HepG2 (cell line): ENCODE measurements around the gene EIF4EBP3. TPM values are rescaled to one million over a fixed set of nuclear protein-coding genes. Genes with fewer than 3 reads are reported as not detected.
A peak's percentile ranks its signal among the peaks of the same experiment; 100 is the strongest.

Experiments
- ATAD3A ChIP-seq: sonication (generic); formaldehyde crosslinking; IDR thresholded peaks from 2 replicates; pipeline ENCODE4 v1.4.0; 2020; ENCODE audit warnings: missing genetic modification reagents
- ATF7 ChIP-seq, 2 experiments: fragments of 450-650 bp in 1 of 2; sonication (generic) in 1 of 2; formaldehyde crosslinking in 1 of 2; IDR thresholded peaks; 2 replicates each; pipeline versions ENCODE4 v1.4.0 to v1.6.1; 2016 to 2020; ENCODE audit warnings: antibody characterized with exemption in 1 of 2, mild to moderate bottlenecking in 1 of 2, missing genetic modification reagents in 1 of 2
- CSRNP2 ChIP-seq: sonication (generic); formaldehyde crosslinking; conservative IDR thresholded peaks from 2 replicates; pipeline ENCODE4 v1.8.0; 2022; ENCODE audit warnings: low read depth, missing genetic modification reagents
- EED ChIP-seq: sonication (generic); formaldehyde crosslinking; IDR thresholded peaks from 2 replicates; pipeline ENCODE4 v1.5.0; 2020; ENCODE audit warnings: mild to moderate bottlenecking, missing genetic modification reagents
- ETS1 ChIP-seq: sonication (generic); formaldehyde crosslinking; IDR thresholded peaks from 2 replicates; pipeline ENCODE4 v1.4.0; 2020; ENCODE audit warnings: missing genetic modification reagents
- ETV6 ChIP-seq: sonication (generic); formaldehyde crosslinking; conservative IDR thresholded peaks from 2 replicates; pipeline ENCODE4 v1.4.0; 2020; ENCODE audit warnings: missing genetic modification reagents
- EZH2 ChIP-seq: conservative IDR thresholded peaks from 2 replicates; pipeline ENCODE4 v1.6.1; 2012; ENCODE audit warnings: mild to moderate bottlenecking, low read depth, low read length, moderate library complexity
- HNRNPUL1 ChIP-seq: fragments of 200-400 bp; formaldehyde crosslinking; IDR thresholded peaks from 2 replicates; pipeline ENCODE4 v1.6.1; 2017; ENCODE audit warnings: low read depth, mild to moderate bottlenecking, low read length, moderate library complexity
- IKZF1 ChIP-seq: fragments of 450-650 bp; IDR thresholded peaks from 2 replicates; pipeline ENCODE4 v1.7.1; 2016
- IRF1 ChIP-seq: sonication (generic); formaldehyde crosslinking; IDR thresholded peaks from 2 replicates; pipeline ENCODE4 v1.4.0; 2020; ENCODE audit warnings: low read depth, mild to moderate bottlenecking, missing genetic modification reagents
- REXO4 ChIP-seq: sonication (generic); formaldehyde crosslinking; IDR thresholded peaks from 2 replicates; pipeline ENCODE4 v1.8.0; 2022; ENCODE audit warnings: missing genetic modification reagents, mild to moderate bottlenecking, borderline replicate concordance
- SNAPC2 ChIP-seq: sonication (generic); formaldehyde crosslinking; IDR thresholded peaks from 2 replicates; pipeline ENCODE4 v1.8.1; 2022; ENCODE audit warnings: mild to moderate bottlenecking, missing genetic modification reagents
- ZKSCAN8 ChIP-seq: IDR thresholded peaks from 2 replicates; pipeline ENCODE4 v1.6.1; 2016; ENCODE audit warnings: borderline replicate concordance, missing genetic modification reagents, missing compliant biosample characterization
- ZNF263 ChIP-seq: sonication (generic); formaldehyde crosslinking; IDR thresholded peaks from 2 replicates; pipeline ENCODE4 v1.4.0; 2020; ENCODE audit warnings: missing genetic modification reagents
- ZNF503 ChIP-seq: sonication (generic); formaldehyde crosslinking; IDR thresholded peaks from 2 replicates; pipeline ENCODE4 v1.4.0; 2020; ENCODE audit warnings: missing genetic modification reagents
- ZNF562 ChIP-seq: sonication (generic); formaldehyde crosslinking; IDR thresholded peaks from 2 replicates; pipeline ENCODE4 v1.8.0; 2022; ENCODE audit warnings: missing genetic modification reagents, borderline replicate concordance
- ZNF639 ChIP-seq: conservative IDR thresholded peaks from 2 replicates; pipeline ENCODE4 v1.6.1; 2018; ENCODE audit warnings: missing genetic modification reagents
- ZNF652 ChIP-seq: IDR thresholded peaks from 2 replicates; pipeline ENCODE4 v1.6.1; 2016; ENCODE audit warnings: low read depth, borderline replicate concordance
- ZNF687 ChIP-seq: sonication (generic); formaldehyde crosslinking; IDR thresholded peaks from 2 replicates; pipeline ENCODE4 v1.5.1; 2020; ENCODE audit warnings: mild to moderate bottlenecking, missing genetic modification reagents, moderate library complexity
- polyA plus RNA-seq, 8 experiments: library from polyadenylated mRNA; depleted of rRNA in 3 of 8; stranded (reverse) in 7 of 8; unstranded in 1 of 8; fragments of >200 nt; fragmentation: Illumina TruSeq in 4 of 8; extraction: Trizol in 4 of 8; gene quantifications; 2 replicates each; pipeline versions ENCODE4 v1.2.1 to v1.2.3, GENCODE V29; 2011 to 2016; ENCODE audit warnings: low read depth in 4 of 8, missing spikeins in 1 of 8, mixed read lengths in 1 of 8; ENCODE audit not compliant: insufficient read depth in 1 of 8
- total RNA-seq, 5 experiments: library from RNA; depleted of rRNA; stranded (reverse); fragments of >200 nt; fragmentation: Illumina TruSeq; extraction: Trizol; gene quantifications; 2 replicates each; pipeline ENCODE4 v1.2.3, GENCODE V29; 2016; ENCODE audit warnings: low read depth in 1 of 5

The EIF4EBP3 gene
- total and polyA plus RNA-seq, 2 of the 13 experiments (the other 11 are each of a cell fraction or from before 2014, with no cell fraction given): 0.61 to 1.7 TPM

GRCh38 chr5:140546851-140547507 is 483 bp upstream of the EIF4EBP3 start (continued):
- TF ChIP-seq ZNF503 (CRISPR knock-in tag) (no peak), SNAPC2 (CRISPR knock-in tag) (peak; percentile 74), ZNF639 (CRISPR knock-in tag) (0 out of 2 replicates have a peak, but pooled peaks have one; percentile 20), EZH2 (no peak), IKZF1 (no peak), ZNF687 (no peak), ZNF652 (no peak), ETV6 (CRISPR knock-in tag) (no peak), REXO4 (CRISPR knock-in tag) (no peak), ZKSCAN8 (CRISPR knock-in tag) (no peak), IRF1 (CRISPR knock-in tag) (no peak), EED (no peak), ZNF263 (CRISPR knock-in tag) (peak; percentile 86), HNRNPUL1 (no peak), ATAD3A (CRISPR knock-in tag) (no peak), ATF7 (IDR thresholded peaks at IDR 0.05) (no peak), ATF7 (CRISPR knock-in tag; IDR thresholded peaks at IDR 0.05) (no peak), ZNF562 (CRISPR knock-in tag) (no peak), CSRNP2 (no peak), ETS1 (CRISPR knock-in tag) (no peak)
